ENCODE data around the gene SCAF8. TPM values are rescaled to one million over a fixed set of nuclear protein-coding genes. Genes with fewer than 3 reads are reported as not detected.

Gene SCAF8
- polyA plus RNA-seq, 1 of the 3 experiments (the other 2 are of a cell fraction): 11.0 TPM

- 96% methylated on average over 11 of the region's 11 CpGs for WGBS (ENCODE audit: low lambda C conversion rate)
- Histone ChIP-seq H2AFZ (ENCODE audit: low read depth) (no peak overlapping the region), H3K9ac (no peak overlapping the region), H3K9me2 (no peaks in the 10 kb centered on the region), H3K4me2 (no peak overlapping the region), H3K9me3 (no peaks in the 10 kb centered on the region), H4K20me1 (ENCODE audit: insufficient read depth) (peaks cover 14% of the 10 kb centered on the region), H3K27ac (ENCODE audit: low read depth in 2 of 2, low read length in 1 of 2) (no peak overlapping the region), H3K79me2 (ENCODE audit: insufficient read depth) (peaks cover 44% of the 10 kb centered on the region), H3K4me3 (ENCODE audit: low read depth in 2 of 2, low read length in 1 of 2) (no peak overlapping the region), H3K36me3 (replicated peaks in 1 of 2; ENCODE audit: control insufficient read depth in 1 of 2, insufficient read depth in 2 of 2, low read length in 1 of 2) (peaks cover 0 to 16% of the 10 kb centered on the region in 2 experiments), H3K4me1 (ENCODE audit: control insufficient read depth in 1 of 2, insufficient read depth in 2 of 2, low read depth in 1 of 2, low read length in 1 of 2) (no peaks in the 10 kb centered on the region; a peak in 2 of 4 replicates), H3F3A (replicated peaks; ENCODE audit: insufficient read depth) (peaks cover 10% of the 10 kb centered on the region), H3K27me3 (ENCODE audit: insufficient read depth) (no peaks in the 10 kb centered on the region)
- POLR2A ChIA-PET: interaction anchor here (0.6 kb wide), 1 partner anchor 1922 kb away, joined by 3 read pairs; no protein-coding TSS in a partner anchor
- no peak for DNase-seq
- no peak for TF ChIP-seq YY1 (IDR thresholded peaks at IDR 0.05; ENCODE audit: low read depth)
- TF ChIP-seq FOSL2 (IDR thresholded peaks at IDR 0.05; ENCODE audit: borderline replicate concordance, low read depth): no peak
- no peak for TF ChIP-seq NRF1 (IDR thresholded peaks at IDR 0.05; ENCODE audit: low read depth, low read length)
- no peak for TF ChIP-seq RFX5 (IDR thresholded peaks at IDR 0.05; ENCODE audit: low read length)
- no peak for TF ChIP-seq REST (IDR thresholded peaks at IDR 0.05; ENCODE audit: low read depth, low read length)
- no peak for TF ChIP-seq GABPA (IDR thresholded peaks at IDR 0.05; ENCODE audit: low read depth)
- no peak for TF ChIP-seq SIN3A (IDR thresholded peaks at IDR 0.05; ENCODE audit: borderline replicate concordance, low read depth, low read length)
- no peak for TF ChIP-seq MEF2A (IDR thresholded peaks at IDR 0.05; ENCODE audit: borderline replicate concordance, low read depth)
- TF ChIP-seq FOXJ3 (CRISPR knock-in tag; IDR thresholded peaks at IDR 0.05): no peak
- TF ChIP-seq EP300 (IDR thresholded peaks at IDR 0.05; ENCODE audit: borderline replicate concordance in 1 of 2, low read depth in 1 of 2, low read length in 1 of 2): no peak
- TF ChIP-seq IRF3 (IDR thresholded peaks at IDR 0.05; ENCODE audit: low read depth, low read length): no peak
- no peak for TF ChIP-seq CHD2 (IDR thresholded peaks at IDR 0.05; ENCODE audit: low read length, partially characterized antibody)
- no peak for TF ChIP-seq USF2 (IDR thresholded peaks at IDR 0.05; ENCODE audit: borderline replicate concordance, low read depth, low read length)
- TF ChIP-seq ZBTB33 (IDR thresholded peaks at IDR 0.05; ENCODE audit: borderline replicate concordance, low read depth): no peak
- TF ChIP-seq SMC3 (IDR thresholded peaks at IDR 0.05; ENCODE audit: low read depth, low read length): no peak
- TF ChIP-seq GATA2 (CRISPR knock-in tag; IDR thresholded peaks at IDR 0.05): no peak
- no peak for TF ChIP-seq TEAD4 (IDR thresholded peaks at IDR 0.05; ENCODE audit: borderline replicate concordance, insufficient read depth)
- CTCF ChIA-PET: interaction anchor here (0.6 to 4.9 kb wide), 3 partner anchors 10 to 641 kb away, joined by 3 to 21 read pairs (median 4); no protein-coding TSS in a partner anchor
Measured at GRCh38 chr6:154862536-154862935, 129.3 kb downstream of the SCAF8 start.

Data from SK-N-SH (cell line).